NCI-H345 (cell line): ENCODE results near the gene UBE4A.
"Not testable (repeated sequence)": the region's sequence is repeated elsewhere in the genome, so short reads cannot be mapped to it uniquely, and the experiment has no call there.

Source experiments
- DNase-seq: peaks from one replicate; lab custom pipeline; 2025; lab: John Stamatoyannopoulos, UW

Gene UBE4A

DNA sequence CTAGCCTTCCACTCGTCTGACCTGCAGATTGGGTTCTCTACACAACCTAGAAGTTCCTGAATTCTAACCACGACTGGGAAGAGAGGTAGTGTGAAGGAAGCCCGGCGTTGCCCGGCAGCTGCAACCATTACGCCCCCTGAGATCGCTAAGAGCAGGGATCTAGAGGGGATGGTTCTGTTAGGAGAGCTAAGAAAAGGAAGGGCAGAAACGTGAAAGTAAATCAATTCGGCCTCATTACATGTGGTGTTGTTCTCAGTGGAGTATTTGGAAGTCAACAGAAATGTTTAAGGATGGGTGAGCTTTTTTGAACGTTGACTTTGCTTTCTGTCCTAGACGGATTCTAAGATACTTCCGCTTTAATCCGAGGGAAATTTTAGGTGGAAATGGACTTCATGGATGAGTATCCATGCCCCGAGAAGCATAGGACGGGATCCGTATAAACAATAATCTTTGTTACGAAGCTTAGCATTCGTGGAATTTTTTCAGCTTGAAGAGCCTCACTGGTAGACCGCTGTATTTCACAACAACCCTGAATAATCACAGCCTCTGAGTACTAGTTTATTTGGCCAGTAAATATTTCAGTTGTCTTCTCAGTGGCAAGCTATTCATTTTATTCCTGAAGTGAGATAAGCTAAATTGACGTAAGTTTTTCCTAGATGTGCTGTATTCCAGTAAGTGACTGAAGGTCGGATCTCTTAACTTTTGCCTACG is 42.6 kb downstream of the UBE4A start:
- no peak for DNase-seq

DNA sequence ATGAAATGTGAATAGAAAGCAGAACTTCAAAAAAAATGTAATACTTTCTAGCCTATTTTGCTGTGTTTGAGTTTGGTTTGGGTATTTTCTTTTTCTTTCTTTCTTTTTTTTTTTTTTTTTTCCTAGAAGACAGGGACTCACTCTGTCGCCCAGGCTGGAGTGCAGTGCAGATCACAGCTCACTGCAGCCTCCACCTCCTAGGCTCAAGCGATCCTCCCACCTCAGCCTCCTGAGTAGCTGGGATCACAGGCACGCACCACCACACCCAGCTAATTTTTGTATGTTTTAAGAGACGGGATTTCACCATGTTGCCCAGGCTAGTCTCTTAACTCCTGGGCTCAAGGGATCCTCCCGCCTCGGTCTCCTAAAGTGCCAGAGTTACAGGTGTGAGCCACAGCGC is 43.2 kb downstream of the UBE4A start:
- not testable (repeated sequence) for DNase-seq

DNA sequence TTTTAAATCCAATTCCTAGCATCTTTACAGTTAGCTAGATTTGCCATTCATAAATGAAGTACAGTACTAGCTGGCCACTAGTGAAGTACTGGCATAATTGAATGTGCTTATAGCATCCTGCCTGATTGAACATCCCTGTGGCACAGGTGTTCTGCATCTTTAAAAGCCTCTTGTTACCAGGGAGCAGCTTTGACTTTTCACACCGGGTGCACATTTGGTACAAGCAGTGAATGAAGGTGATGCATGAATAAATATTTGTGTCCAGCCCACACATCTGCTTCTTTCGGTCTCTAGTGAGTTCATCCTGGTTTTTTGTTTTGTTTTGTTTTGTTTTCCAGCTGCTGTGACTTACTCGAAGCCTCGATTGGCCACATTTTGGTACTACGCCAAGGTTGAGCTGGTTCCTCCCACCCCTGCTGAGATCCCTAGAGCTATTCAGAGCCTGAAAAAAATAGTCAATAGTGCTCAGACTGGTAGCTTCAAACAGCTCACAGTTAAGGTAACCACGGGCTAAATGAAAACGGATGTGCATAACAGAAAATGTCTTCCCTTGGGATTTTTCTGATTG is 47.3 kb downstream of the UBE4A start:
- peak; percentile 98 for DNase-seq

DNA sequence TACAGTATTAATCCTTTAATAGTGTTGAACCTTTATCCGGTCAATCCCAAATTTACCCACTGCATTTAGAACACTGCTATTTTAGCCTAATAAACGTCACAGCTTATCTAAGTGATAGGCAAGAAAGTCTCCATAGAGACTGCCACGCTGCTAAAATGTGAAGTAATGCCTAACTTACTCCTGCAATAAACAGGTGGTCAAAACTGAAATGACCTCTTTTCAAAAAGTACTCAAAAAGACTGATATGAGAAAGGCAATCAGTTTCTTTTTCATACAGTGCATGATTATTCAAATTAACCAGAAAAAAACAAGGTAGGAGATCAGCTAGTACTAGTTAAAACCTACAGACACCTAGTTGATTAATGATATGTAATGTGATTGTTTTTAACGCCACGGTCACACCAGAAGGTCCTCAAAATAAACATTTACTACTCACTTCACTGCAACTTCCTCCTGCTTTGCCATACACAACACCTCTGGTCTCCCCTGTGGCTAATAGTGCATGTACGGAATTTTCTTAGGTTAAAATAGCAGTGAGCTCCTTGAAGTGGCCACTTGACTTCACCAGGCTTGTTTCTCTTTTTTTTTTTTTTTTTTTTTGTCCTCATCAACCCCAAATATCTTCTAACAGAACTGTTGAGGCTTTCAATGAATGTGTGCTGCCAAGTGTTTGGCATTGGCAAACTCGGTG is 50.8 kb downstream of the UBE4A start:
- no peak for DNase-seq

DNA sequence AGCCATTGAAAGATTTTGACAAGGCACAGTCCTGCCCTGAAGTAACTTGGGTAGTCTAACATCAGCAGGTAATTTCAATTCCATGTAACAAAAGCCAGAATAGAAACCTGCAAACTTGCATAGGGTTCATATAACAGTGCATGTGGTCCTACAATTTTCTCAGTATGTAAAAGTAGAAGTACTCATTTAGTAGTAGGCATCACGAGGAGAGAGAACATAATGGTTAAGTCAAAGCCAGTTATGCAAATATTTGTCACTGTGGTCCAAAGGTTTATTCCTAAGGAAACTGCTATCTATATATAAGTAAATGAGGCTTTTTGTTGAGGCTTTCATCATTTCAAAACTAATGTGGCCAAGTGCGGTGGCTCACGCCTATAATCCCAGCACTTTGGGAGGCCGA is 52.1 kb downstream of the UBE4A start:
- DNase-seq, result no peak

DNA sequence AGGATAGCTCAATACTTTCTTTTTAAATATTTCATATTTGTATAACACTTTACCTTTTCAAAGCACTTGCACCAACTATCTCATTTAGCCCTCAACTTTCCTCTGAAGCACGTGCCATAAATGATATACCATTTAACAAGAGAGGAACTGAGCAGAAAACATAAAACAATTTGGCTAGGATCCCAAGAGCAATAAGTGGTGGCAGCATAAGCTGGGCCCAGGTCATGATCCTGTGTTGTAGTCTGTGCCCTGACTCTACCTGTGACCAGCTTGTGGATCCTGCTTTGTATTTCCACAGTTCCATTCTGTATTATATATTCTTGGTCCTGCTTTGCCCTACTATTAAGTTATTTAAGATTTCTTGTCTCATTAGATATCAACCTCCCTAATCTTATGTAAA is 53.5 kb downstream of the UBE4A start:
- no peak for DNase-seq

DNA sequence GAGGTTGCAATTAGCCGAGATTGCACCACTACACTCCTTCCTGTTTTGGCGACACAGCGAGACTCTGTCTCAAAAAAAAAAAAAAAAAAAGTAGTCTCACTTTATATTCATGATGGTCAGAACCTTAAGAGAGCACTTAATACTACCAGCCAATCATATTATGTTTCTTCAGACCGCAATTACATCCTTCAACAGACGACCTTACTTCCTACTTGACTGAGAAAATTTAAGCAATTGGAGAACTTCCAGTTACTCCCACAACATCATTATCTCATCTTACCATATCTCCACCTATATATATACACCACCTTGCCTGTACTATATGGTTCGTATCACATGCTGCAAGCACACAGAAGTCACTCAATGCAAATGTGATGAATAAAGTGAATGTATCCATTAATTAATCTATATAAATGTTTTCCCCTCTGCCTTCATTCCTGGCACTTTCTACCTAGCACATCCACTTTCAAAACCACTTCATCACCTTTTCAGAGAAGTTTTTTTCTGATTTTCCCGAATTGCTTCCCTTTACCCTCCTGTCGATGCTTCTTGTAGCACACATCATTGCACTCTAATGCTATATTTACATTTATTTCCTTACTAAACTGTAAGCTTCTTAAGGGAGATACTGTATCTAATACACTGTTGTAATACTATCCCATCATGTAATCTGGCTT is 55.8 kb downstream of the UBE4A start:
- no peak for DNase-seq

DNA sequence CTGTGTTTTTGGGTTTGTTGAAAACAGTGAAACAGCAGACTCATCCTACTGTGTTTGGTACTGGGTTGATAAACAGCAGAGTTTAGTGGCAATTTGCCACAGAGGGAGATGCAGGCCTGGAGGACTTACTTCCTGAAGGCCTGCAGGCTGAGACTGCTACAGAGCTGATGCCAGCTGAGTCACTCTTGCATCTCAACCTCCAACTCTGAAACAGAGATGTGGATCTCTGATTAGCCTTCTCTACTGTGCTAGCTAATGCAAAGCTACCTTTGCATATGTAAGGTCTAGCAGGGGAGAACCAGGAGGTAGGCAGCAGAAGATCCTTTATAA is 56.3 kb downstream of the UBE4A start:
- DNase-seq, result peak; percentile 41

DNA sequence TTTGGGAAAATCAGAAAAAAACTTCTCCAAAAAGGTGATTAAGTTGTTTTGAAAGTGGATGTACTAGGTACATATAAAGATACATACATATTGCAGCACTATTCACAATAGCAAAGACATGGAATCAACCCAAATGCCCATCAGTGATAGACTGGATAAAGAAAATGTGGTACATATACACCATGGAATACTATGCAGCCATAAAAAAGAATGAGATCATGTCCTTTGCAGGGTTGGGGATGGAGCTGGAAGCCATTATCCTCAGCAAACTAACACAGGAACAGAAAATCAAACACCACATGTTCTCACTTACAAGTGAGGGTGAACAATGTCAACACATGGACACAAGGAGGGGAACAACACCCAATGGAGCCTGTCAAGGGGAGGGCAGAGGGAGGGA is 57.5 kb downstream of the UBE4A start:
- not testable (repeated sequence) for DNase-seq

DNA sequence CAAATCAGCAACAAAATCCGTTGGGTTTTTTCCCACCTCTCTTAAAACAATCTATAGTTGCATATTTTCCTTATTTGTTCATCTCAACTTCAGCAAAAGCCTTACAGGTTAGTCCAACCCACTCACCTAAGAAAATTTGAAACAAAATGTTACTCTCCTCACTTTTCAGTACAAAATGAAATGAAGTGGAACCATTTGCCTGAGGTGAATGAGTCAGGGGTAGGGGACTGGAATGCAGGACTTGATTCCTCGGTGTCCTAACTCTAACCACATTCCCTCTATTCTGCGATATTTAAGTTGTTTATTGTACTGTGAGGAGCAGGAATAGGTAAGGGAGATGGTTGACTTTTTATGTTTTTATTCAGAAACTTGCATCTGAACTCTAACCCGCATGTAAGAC is 58.4 kb downstream of the UBE4A start:
- DNase-seq, result no peak

DNA sequence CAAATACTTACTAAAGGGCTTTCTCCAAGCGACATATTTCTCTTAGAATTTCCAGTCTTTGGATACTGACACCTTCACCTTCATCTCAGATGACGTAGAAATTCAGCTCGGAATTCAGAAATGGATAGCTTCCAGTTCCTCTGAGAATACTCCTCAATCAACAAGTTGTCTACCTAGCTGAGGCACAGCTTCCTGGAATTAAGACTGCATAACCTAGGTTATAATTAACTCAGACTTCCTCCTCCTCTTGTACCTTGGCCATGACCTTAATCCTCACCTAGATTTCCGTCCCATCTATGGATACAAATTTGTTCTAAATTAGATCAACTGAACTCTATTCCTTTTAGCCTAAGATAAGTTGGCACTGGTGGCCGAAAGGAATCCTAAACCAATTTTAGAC is 59.4 kb downstream of the UBE4A start:
- no peak for DNase-seq

DNA sequence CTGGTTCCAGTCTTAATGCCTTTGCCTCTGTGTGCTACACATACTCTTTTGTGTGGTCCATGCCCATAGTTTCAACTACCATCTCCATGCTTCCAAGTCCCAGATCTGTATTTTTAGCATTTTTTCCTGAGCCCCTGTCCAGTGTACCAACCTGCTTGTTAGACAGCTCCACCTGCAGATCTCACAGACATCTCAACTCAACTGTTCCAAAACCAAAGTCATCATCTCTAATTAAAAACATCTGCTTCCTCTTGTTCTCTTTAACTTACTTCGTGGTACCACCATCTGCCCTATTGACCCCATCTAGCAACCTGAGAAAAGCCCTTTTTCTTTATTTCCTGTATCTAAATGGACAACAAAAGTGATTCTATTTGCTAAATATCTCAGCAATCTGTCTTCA is 68.3 kb downstream of the UBE4A start:
- no peak for DNase-seq

DNA sequence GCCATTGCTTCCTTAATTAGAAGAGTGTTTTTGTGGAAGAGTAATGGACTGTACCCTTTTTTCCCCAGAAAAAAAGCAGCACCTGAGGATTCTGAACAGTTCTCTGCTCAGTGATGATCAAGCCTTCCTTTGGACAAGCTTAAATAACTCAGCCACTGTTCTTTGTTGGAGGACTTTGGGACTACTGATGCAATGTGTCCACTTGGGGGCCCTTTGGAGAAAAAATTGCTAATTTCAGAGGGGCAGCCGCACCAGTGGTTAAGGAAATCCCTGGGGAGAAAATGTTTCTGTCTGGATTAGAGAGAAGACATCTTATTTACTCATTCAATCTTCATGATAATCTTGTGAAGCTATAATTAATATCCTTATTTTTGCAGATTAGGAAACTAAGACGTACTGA is 71.6 kb downstream of the UBE4A start:
- DNase-seq, result no peak

DNA sequence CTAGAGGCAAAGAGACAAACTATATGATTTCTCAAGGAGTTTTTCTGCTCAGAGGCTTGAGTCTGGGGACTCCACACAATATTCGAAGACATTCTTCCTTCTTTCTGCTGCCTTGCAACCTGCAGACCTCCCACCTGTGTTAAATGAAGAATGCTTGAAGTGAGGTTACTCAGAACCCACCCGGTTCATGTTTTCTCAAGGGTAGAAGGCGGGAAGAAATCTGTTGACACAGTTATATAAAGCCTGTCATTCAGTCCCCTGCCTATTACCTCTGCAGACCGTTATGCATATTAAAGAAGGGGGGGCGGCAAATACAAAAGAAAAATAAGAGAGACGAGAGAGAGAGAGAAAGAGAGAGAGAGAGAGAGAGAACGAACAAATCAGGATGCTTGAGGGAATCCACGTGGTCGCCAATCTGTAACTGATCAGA is 74.7 kb downstream of the UBE4A start:
- DNase-seq, result no peak

DNA sequence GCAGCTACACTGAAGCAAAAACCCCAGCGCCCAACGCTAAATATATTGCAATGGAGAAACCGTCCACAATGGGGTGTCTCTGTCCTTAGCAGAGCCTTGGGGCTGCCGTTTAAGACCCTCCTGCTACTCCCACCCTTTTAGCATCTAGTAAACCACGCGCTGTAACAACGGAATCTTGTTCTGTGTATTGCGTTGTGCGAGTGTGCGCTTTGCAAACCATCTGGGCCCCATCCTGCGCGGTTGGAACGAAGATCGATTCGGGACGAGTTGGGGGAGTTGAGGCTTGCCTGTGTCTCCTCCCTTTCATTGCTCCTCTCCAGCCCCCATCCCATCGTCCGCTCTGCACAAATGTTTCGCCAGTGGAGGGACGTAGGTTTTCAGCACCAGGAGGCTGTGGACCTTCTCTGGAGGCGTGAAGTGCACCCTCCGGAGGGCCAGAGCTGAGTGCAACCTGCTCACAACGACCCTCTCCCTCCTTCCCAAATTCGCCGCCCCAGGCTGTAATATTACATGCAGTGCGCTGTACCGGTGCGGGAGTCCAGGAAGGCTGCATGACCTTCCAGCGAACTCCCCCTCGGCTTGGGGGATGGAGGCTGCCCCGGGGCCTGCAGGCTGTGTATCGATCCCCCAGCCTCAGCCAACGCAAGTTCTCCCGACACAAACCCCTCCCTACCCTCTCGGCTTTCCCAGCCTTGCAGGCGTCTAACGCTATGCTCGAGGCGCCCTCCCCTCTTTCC is 75.3 kb downstream of the UBE4A start:
- DNase-seq, result peak; percentile 54

DNA sequence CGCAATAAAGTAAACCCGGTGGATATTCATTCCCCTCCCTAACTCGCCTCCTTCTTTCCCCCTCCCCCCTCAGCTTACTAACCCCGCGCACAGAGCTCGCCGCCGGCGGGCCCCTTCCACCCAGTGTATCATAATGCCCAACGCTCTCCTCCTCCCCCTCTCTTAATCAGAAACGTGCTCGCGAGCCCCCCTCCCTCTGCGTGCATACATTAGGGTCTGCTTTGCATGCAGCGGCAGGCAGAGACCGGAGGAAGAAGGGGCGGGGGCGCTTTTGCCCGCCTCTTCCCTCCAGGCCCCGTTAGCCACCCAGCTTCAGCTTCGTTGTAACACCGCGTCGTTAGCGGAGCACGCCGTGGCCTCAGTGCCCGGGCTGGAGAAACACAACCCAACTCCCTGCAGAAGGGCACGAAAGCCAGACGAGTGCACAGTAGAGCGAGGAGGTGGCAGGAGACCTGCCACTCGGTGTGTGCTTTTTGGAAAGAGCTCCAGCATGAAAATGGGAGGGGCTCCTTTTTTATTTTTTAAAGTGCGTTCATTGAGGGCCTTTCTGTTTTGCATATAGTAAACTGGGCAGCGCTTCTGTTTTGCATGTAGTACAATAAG is 76.0 kb downstream of the UBE4A start:
- DNase-seq, result peak; percentile 89

DNA sequence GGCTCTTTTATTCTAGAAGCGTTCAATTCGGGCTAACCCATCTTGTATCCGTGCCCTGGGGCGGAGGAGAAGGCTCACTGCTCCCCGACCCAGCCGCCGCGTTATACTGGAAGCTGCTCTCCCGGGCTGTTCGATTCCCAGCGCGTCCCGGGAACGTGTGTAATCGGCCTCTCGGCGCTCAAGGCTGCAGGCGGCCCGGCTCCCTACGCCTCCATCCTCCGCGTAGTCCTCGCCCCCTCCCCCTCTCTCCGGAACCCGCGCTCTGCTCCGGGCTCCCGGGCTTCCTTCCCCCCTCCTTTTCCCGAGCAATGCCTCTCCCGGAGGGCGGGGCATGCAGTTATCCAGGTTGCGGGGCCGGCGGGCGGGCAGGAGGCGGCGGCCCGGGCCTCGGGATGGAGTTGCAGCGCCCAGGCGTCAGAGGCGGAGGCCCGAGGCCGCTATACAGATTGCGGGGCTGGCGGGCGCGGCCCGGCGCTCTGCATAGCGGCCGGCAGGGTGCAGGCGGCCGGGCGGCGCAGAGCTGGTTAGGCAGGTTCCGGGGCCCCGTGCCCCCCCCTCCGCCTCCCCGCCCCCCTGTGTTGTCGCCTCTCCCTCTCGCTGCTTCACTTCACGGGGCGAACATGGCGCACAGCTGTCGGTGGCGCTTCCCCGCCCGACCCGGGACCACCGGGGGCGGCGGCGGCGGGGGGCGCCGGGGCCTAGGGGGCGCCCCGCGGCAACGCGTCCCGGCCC is 76.7 kb downstream of the UBE4A start, which contains the start of gene KMT2A:
Gene KMT2A (plus strand): TSS at position 600 of the 732 bp plus-strand sequence. CDS start 21 bp downstream, at position 621.
- DNase-seq, result peak; percentile 99

DNA sequence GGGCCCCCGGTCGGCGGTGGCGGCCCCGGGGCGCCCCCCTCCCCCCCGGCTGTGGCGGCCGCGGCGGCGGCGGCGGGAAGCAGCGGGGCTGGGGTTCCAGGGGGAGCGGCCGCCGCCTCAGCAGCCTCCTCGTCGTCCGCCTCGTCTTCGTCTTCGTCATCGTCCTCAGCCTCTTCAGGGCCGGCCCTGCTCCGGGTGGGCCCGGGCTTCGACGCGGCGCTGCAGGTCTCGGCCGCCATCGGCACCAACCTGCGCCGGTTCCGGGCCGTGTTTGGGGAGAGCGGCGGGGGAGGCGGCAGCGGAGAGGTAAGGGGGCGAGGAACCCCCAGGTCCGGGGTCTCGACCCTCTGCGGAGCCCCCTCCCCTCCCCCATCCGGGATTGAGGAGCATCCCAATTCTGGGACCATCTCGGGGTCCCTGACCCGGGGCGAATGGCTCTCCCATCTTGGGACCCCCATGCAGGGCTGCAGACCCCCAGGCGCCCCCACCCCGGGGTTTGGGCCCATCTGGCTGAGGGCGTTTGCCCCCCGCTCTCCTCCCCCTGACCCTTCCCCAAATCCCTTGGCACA is 77.3 kb downstream of the UBE4A start:
- no peak for DNase-seq

DNA sequence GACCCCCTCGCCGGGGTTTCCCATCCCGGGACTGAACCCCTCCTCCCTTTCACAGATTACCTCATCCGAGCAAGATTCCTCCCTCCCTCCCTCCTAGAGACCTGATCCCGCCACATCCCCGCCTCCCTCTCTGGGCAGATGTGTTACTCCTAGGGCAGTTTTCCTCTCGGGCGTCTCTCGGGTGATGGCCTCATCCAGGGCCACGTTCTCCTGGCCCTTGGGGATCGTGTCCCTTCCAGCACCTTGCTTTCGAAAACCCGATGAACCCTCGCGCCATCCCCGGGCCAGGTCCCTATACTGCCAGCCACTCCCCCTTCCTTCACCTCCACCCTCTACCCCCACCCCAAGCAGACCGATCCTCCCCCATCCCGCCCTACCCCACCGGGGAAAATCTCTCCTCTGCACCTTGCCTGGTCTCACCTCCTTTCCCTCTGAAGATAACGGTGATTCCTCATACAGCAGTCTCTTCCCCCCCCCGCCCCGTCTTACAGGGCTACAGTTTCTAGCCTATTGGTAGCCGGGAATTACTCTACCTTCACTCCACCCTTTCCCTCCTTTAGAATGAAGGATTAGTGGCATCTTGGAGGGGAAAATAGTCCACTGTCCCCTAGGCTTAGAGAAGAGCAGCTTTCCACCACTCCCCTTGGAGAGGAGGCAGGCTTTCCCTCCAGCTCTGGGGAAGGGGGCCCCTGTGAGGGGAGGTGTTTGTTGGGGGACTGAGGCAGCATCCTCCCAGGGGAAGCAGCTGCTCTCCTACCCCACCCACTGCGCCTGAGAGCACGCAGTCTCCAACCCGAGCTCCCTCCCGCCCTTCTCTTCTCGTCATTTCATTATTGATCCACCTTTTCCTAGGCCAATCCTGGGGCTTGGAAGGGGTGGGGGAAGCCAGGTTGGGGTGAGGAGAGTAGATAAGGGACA is 78.1 kb downstream of the UBE4A start:
- peak; percentile 70 for DNase-seq
